Measurements from ENCODE around the gene LRRC8E.

DNA sequence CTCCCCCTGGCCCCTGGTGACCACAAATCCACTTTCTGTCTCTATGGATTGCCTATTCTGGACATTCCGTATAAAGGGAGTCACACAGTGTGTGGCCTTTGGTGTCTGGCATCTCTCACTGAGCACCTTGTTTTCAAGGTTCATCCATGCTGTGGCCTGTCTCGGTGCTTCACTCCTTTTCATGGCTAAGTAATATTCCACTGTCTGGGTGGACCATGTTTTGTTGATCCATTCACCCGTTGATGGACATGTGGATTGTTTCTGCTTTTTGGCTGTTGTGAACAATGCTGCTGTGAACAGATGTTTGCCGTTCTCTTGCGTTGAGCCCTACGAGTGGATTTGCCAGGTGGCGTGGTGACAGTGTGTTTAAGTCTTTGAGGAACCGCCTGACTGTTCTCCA, 47.7 kb upstream of the LRRC8E start:
- no peak for TF ChIP-seq FOXP2 (optimal IDR thresholded peaks at IDR 0.05; ENCODE audit: control extremely low read depth, extremely low read length, insufficient read depth)
- no peak for TF ChIP-seq POLR2AphosphoS5 (IDR thresholded peaks at IDR 0.05; ENCODE audit: borderline replicate concordance, low read depth, low read length)
